Measurements from ENCODE around the gene NEK2. TPM values are rescaled to one million over a fixed set of nuclear protein-coding genes. Genes with fewer than 3 reads are reported as not detected.

The NEK2 gene
- total RNA-seq, 1 experiment from 2014 or later: 50.2 TPM

DNA sequence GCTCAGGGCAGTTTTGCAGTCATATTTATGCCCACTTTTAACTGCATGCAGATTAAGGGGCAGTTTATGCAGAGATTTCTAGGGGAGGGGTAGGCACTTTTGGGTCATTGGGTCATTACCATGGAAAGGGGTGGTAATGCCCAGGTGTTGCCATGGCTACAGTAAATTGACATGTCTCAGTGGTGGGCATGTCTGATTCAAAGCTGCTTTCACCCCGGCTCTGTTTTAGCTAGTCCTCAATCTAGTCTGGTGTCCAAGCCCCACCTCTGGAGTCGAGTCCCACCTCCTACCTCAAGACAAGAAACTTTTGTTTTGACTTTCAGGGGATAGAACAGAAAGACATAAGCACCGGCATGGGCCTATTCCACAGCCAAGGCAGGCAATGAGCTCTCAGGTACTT lies 8.9 kb upstream of the NEK2 start:
- ATAC-seq: no peak

More for the DNA sequence above, 8.9 kb upstream of the NEK2 start:
- Histone ChIP-seq H3K27ac (ENCODE audit: low read depth, low read length) (no peak overlapping the region), H3K9me3 (ENCODE audit: control insufficient read depth in 1 of 2, insufficient read depth in 1 of 2, low read depth in 1 of 2, low read length in 2 of 2) (no peaks in the 10 kb centered on the region), H2AFZ (ENCODE audit: low read depth, low read length, poor library complexity, severe bottlenecking) (no peak overlapping the region), H3K27me3 (ENCODE audit: insufficient read depth, low read length) (no peaks in the 10 kb centered on the region), H3K36me3 (ENCODE audit: control insufficient read depth in 1 of 2, insufficient read depth in 2 of 2, low read length in 2 of 2) (no peaks in the 10 kb centered on the region), H3K9me2 (ENCODE audit: insufficient read depth) (no peaks in the 10 kb centered on the region), H4K20me1 (ENCODE audit: insufficient read depth) (no peaks in the 10 kb centered on the region), H3K9ac (ENCODE audit: low read length) (no peak overlapping the region), H3K79me2 (ENCODE audit: insufficient read depth, low read length) (no peaks in the 10 kb centered on the region), H3K4me3 (replicated peaks in 1 of 2; ENCODE audit: low read depth in 1 of 2, low read length in 2 of 2) (no peak overlapping the region), H3K4me2 (ENCODE audit: low read length) (no peak overlapping the region), H3K4me1 (ENCODE audit: control insufficient read depth in 1 of 2, insufficient read depth in 2 of 2, low read length in 2 of 2) (peaks cover 0 to 4% of the 10 kb centered on the region in 2 experiments; a peak in 2 of 4 replicates)
- RAD21 ChIA-PET (ENCODE audit: low non-redundant PET in 1 of 2, low total read pairs in 2 of 2, uncharacterized antibody in 2 of 2, unreplicated experiment in 2 of 2): no interaction called here
- intact Hi-C loops (cut with micrococcal nuclease): loop anchor here (5.0 to 10.0 kb wide), 3 partner anchors 630 to 1098 kb away; no protein-coding TSS in a partner anchor
- BruUV-seq (replicated peaks): no TSS peak
- CTCF ChIA-PET: interaction anchor here (2.1 kb wide), 1 partner anchor 351 kb away, joined by 7 read pairs; the partner anchor contains the start of genes DTL and INTS7
- no peak for TF ChIP-seq JUND (IDR thresholded peaks at IDR 0.05)
- no peak for TF ChIP-seq CEBPB (IDR thresholded peaks at IDR 0.05; ENCODE audit: low read depth)
- no peak for TF ChIP-seq SRF (IDR thresholded peaks at IDR 0.05; ENCODE audit: low read depth)
- TF ChIP-seq ZFX (IDR thresholded peaks at IDR 0.05): no peak
- no peak for TF ChIP-seq POLR2A (IDR thresholded peaks at IDR 0.05; ENCODE audit: borderline replicate concordance, extremely low read depth, insufficient read depth, insufficient read length)
- no peak for TF ChIP-seq SP1 (IDR thresholded peaks at IDR 0.05; ENCODE audit: low read depth)
- TF ChIP-seq SIN3A (IDR thresholded peaks at IDR 0.05; ENCODE audit: low read depth): no peak
- no peak for TF ChIP-seq ELF1 (IDR thresholded peaks at IDR 0.05; ENCODE audit: borderline replicate concordance, low read depth)
- no peak for TF ChIP-seq TCF7L2 (IDR thresholded peaks at IDR 0.05; ENCODE audit: borderline replicate concordance, extremely low read depth, insufficient read depth, insufficient read length)
- TF ChIP-seq RAD21 (IDR thresholded peaks at IDR 0.05; ENCODE audit: low read depth): no peak
- TF ChIP-seq, protein P1, sequence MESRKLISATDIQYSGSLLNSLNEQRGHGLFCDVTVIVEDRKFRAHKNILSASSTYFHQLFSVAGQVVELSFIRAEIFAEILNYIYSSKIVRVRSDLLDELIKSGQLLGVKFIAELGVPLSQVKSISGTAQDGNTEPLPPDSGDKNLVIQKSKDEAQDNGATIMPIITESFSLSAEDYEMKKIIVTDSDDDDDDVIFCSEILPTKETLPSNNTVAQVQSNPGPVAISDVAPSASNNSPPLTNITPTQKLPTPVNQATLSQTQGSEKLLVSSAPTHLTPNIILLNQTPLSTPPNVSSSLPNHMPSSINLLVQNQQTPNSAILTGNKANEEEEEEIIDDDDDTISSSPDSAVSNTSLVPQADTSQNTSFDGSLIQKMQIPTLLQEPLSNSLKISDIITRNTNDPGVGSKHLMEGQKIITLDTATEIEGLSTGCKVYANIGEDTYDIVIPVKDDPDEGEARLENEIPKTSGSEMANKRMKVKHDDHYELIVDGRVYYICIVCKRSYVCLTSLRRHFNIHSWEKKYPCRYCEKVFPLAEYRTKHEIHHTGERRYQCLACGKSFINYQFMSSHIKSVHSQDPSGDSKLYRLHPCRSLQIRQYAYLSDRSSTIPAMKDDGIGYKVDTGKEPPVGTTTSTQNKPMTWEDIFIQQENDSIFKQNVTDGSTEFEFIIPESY (IDR thresholded peaks at IDR 0.05; ENCODE audit: extremely low read depth, insufficient replicate concordance, low read length): no peak
- POLR2A ChIA-PET: no interaction called here
- DNase-seq (ENCODE audit: low read depth, low spot score): no peak
